HG03175 (cell line): Measurements from ENCODE around the gene KRTAP9-2.
"Not testable (repeated sequence)": the region's sequence is repeated elsewhere in the genome, so short reads cannot be mapped to it uniquely, and the experiment has no call there.

Source experiments
- ATAC-seq: cut with Tn5 transposase; IDR thresholded peaks from one replicate; pipeline ENCODE4 v1.9.1; 2021; ENCODE audit warnings: mild to moderate bottlenecking, moderate library complexity; ENCODE audit not compliant: unreplicated experiment

Gene KRTAP9-2

GRCh38 chr17:41226598-41227095 is at the start of gene KRTAP9-2:
Gene KRTAP9-2, plus strand, starts transcription at chr17:41226648. Its CDS starts 7 bp downstream, at chr17:41226655.
- not testable (repeated sequence) for ATAC-seq

GRCh38 chr17:41176744-41177387 is 49.6 kb upstream of the KRTAP9-2 start:
- ATAC-seq, result peak; percentile 50

- no peak for ATAC-seq
Observed at GRCh38 chr17:41177727-41178271, 48.6 kb upstream of the KRTAP9-2 start, which contains the start of gene KRTAP4-2. Gene KRTAP4-2, minus strand, starts transcription at chr17:41178221. Its CDS starts 57 bp downstream, at chr17:41178164.

- no peak for ATAC-seq
Observed at GRCh38 chr17:41178341-41178740, 48.1 kb upstream of the KRTAP9-2 start.

- no peak for ATAC-seq
Observed at GRCh38 chr17:41178843-41179616, 47.4 kb upstream of the KRTAP9-2 start.

GRCh38 chr17:41184480-41184961 is 41.9 kb upstream of the KRTAP9-2 start, which contains the start of gene KRTAP4-1:
Gene KRTAP4-1, minus strand, starts transcription at chr17:41184911. Its CDS starts 57 bp downstream, at chr17:41184854.
- no peak for ATAC-seq

DNA sequence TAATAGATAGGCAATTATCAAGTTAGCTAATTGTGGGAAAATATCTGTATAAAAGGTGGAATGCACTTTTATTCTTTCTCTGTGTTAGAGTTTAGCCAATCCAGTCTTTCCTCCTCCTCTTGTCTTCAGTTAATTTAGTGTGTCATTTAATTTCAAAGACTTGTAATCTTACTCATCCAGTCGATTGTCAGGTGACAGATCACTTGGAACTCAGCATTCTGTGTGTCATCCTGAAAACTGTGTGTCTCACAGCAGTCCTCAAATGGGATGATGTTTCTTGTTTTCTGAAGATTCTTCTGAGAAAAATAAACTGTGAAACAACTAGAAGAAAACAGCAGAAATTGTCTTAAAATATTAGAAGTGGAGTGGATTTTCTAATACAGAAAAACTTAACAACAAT is 41.4 kb upstream of the KRTAP9-2 start:
- ATAC-seq, result no peak

DNA sequence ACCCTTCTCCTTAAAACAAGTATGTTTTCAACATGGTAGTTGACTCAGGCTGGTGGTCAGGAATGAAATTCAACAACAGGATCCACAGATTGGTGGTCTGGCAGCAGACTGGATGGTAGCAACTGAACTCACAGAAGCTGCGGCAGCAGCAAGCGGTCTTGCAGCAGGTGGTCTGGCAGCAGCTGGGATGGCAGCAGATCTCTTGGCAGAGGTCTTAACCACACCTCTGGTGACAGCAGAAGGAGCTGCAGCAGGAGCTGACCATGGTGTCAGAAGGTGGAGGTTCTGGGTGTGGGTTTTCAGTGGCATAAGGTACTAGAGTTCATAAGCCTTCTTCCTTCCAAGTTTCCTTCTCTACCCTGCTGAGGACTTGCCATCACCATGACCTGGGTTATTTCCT is 39.6 kb upstream of the KRTAP9-2 start:
- ATAC-seq, result no peak

- not testable (repeated sequence) for ATAC-seq
Observed at GRCh38 chr17:41189837-41190318, 36.6 kb upstream of the KRTAP9-2 start, which contains the start of gene KRTAP9-1. Gene KRTAP9-1, plus strand, starts transcription at chr17:41189887. Its CDS starts 0 bp downstream, at chr17:41189887.

GRCh38 chr17:41190328-41190727 is 36.1 kb upstream of the KRTAP9-2 start:
- no peak for ATAC-seq

DNA sequence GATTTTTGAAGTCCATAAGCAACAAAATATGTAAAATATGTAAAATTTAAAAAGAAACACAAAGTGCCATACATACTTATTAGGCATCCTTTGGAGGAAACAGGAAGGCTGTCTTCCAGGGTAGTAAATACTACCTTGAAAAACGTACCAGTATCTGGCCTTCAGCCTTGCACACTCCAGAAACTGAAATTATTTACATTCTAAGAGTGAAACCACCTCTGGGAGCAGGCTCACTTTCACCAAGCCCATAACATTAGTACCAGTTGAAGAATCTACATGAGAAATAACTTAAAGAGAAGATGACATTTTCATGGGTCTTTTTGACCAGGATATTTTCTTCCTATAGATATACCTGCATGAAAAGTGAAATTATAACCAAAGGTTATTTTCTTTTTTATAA is 30.4 kb upstream of the KRTAP9-2 start:
- no peak for ATAC-seq

DNA sequence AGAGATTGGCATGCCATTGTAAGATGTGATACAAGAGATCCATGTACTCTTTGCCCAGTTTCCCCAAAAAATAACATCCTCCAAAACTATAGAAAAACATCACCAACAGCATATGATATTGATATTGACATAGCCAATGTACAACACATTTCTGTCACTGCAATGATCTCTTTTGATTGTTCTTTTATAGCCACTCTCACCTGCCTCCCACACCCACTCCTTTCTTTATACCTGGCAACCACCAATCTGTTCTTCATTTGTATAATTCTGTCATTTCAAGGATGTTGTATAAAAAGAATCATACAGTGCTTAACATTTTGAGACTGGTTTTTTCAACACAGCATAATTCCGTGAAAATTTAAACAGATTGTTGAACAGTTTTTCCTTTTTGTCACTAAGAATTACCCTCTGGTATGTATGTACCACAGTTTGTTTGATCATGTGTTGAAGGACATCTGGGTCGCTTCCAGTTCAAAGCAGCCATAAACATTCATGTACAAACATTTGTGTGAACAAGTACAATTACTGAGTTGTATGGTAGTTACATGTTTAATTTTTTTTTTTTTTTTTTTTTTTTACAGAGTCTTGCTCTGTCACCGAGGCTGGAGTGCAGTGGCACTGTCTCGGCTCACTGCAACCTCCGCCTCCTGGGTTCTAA is 26.9 kb upstream of the KRTAP9-2 start:
- ATAC-seq, result no peak

GRCh38 chr17:41211845-41212466 is 14.5 kb upstream of the KRTAP9-2 start:
- ATAC-seq, result no peak

- no peak for ATAC-seq
Observed at GRCh38 chr17:41212524-41213169, 13.8 kb upstream of the KRTAP9-2 start.

- ATAC-seq, result no peak
Observed at GRCh38 chr17:41215681-41216080, 10.8 kb upstream of the KRTAP9-2 start.

DNA sequence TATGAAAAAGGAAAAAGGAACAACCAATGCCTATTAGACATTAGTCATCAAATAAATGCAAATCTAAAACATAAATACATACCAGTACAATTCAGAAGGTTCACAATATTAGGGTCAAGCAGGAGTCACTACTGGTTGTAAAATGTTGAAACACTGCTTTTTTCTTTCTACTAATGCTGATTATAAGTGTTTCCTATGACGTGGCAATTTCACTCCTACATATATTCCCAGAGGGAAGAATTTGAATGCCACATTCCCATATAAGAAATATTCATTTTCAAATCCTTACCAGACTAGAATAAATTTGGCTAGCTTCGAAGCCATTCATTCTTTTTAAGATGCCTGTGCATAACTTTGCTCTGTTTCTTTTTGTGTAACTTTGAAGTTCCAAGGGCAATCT is 2.6 kb upstream of the KRTAP9-2 start:
- ATAC-seq, result no peak

- no peak for ATAC-seq
Observed at GRCh38 chr17:41226051-41226450, 397 bp upstream of the KRTAP9-2 start.

DNA sequence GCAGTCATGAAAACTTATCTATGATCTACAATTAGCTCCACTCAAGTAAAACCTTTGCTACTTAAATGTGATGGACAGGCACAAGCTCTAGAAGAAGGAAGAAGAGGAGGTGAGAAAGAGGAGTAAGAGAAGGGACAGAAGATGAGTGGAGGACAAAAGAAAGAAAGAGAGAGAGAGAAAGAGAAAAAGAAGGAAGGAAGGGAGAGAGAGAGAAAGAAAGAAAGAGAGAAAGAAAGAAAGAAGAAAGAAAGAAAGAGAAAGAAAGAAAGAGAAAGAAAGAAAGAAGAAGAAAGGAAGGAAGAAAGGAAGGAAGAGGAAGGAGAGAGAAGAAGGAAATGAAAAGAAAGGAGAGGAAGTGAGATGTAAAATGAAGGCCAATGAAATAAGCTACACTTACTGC is 3.6 kb downstream of the KRTAP9-2 start:
- ATAC-seq, result no peak

GRCh38 chr17:41231731-41232130 is 5.3 kb downstream of the KRTAP9-2 start:
- no peak for ATAC-seq
